ENCODE results near the gene APOBEC2.

DNA sequence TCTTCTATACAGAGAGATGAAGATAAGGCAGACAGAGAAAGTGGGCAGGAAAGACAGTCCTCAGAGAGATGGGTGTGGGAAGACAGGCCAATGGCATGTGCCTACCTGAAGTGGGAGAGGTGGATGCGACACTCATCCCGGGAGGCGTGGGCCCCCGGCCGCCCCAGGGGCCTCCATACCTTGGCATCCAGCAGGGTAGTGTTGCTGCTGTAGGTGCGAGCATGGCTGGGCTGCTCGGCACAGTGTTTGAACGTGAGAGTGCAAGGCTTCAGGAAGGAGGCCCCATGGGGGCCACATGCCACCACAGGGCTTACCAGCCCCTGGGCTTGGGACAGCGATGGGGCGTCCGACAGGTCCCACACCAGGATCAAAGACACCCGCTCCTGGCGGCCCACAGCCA, 19.2 kb upstream of the APOBEC2 start:
- no peak for TF ChIP-seq POLR2A (IDR thresholded peaks at IDR 0.05; ENCODE audit: low read depth, low read length)
- TF ChIP-seq POLR2AphosphoS5 (IDR thresholded peaks at IDR 0.05; ENCODE audit: low read depth, low read length), result no peak
